GM10266 (cell line): ENCODE measurements around the gene KCNN3.
A peak's percentile ranks its signal among the peaks of the same experiment; 100 is the strongest.

Source experiments
- DNase-seq: peaks from one replicate; pipeline ENCODE4 v3.0.0; 2012; ENCODE audit errors: extremely low spot score
- CTCF ChIP-seq: IDR thresholded peaks from 2 replicates; pipeline ENCODE4 v1.5.1; 2012; ENCODE audit warnings: mild to moderate bottlenecking, low read depth; ENCODE audit not compliant: control insufficient read depth, insufficient read depth; ENCODE audit errors: missing control alignments

KCNN3 gene

GRCh38 chr1:154669464-154670282 is 200.4 kb downstream of the KCNN3 start:
- TF ChIP-seq CTCF = peak; percentile 88

GRCh38 chr1:154666051-154666790 is 203.9 kb downstream of the KCNN3 start:
- no peak for TF ChIP-seq CTCF
- no peak for DNase-seq

More at GRCh38 chr1:154669464-154670282, 200.4 kb downstream of the KCNN3 start:
- peak; percentile 92 for DNase-seq

GRCh38 chr1:154664331-154665002 is 205.6 kb downstream of the KCNN3 start:
- TF ChIP-seq CTCF = no peak
- DNase-seq = no peak

- TF ChIP-seq CTCF = no peak
- DNase-seq = no peak
Measured at GRCh38 chr1:154663471-154664060, 206.5 kb downstream of the KCNN3 start.

- TF ChIP-seq CTCF = no peak
- DNase-seq = no peak
Measured at GRCh38 chr1:154661110-154661509, 209.0 kb downstream of the KCNN3 start.

GRCh38 chr1:154659823-154660592 is 210.1 kb downstream of the KCNN3 start:
- no peak for TF ChIP-seq CTCF
- no peak for DNase-seq
